Measurements from ENCODE around the gene HAUS8.

DNA sequence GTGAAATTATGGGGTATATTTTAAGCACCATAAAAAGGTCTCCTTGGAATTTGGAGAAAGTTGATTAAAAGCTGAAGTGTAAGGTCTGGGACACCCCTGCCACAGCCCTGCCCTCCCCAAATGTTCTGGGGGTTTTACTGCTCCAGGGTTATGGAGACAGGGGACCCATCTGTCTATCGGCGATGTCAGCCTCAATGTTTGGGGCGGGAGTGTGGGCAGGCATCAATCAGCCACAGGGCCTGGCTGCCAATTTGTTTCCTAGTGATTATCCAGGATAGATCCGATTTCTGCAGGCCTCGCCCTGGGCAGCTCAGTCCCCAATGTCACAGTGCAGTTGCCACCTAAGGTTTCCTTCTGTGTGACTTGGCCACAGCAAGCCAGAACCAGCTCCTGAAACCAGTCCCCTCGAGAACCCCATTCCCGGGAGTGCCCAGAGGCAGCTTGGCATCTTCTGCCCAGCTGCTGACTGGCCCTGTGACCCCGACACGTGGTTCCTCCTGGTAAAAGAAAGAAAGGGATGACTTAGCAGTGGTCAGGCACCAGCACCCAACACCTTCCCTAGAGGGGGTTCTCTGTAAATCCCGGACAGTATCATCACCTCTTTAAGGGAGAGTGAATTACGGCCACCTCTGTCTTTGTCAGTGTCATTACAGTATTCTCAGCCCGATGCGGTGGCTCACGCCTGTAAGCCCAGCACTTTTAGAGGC, 41.9 kb upstream of the HAUS8 start:
- TF ChIP-seq POLR2A (IDR thresholded peaks at IDR 0.05; ENCODE audit: low read depth, low read length) (no peak), TAF1 (IDR thresholded peaks at IDR 0.05; ENCODE audit: low read depth, low read length) (no peak), POLR2AphosphoS5 (IDR thresholded peaks at IDR 0.05; ENCODE audit: low read depth, low read length) (no peak)
